SHP77 treated with DMSO at 0.1 percent for 48 hours (cell line): ENCODE results near the gene FAM234A.

ENCODE experiments used
- DNase-seq: peaks from one replicate; lab custom pipeline; 2025; lab: John Stamatoyannopoulos, UW

Gene FAM234A

GRCh38 chr16:301235-301634 lies 66.6 kb downstream of the FAM234A start:
- no peak for DNase-seq

GRCh38 chr16:301950-302349 lies 67.3 kb downstream of the FAM234A start:
- DNase-seq, result no peak

- no peak for DNase-seq
Measured at GRCh38 chr16:303760-304505, 69.3 kb downstream of the FAM234A start.

GRCh38 chr16:305916-306626 lies 71.5 kb downstream of the FAM234A start:
- no peak for DNase-seq

GRCh38 chr16:306911-307370 lies 72.3 kb downstream of the FAM234A start:
- DNase-seq, result no peak

GRCh38 chr16:307691-308312 lies 73.2 kb downstream of the FAM234A start:
- DNase-seq, result no peak

GRCh38 chr16:309476-309875 lies 74.9 kb downstream of the FAM234A start:
- DNase-seq, result no peak

GRCh38 chr16:311725-312124 lies 77.1 kb downstream of the FAM234A start:
- no peak for DNase-seq

GRCh38 chr16:314351-314750 lies 79.7 kb downstream of the FAM234A start:
- DNase-seq, result no peak

GRCh38 chr16:314795-315299 lies 80.2 kb downstream of the FAM234A start:
- DNase-seq, result no peak
